Right atrium auricular region (tissue), 2 donors: ENCODE data around the gene PAX3. TPM values are rescaled to one million over a fixed set of nuclear protein-coding genes. Genes with fewer than 3 reads are reported as not detected.

Experiments
- DNase-seq: peaks from one replicate; pipeline ENCODE4 v3.0.0-alpha.2; 2019; ENCODE audit warnings: low spot score
- H3K27ac ChIP-seq, 2 donors: fragments of 200-600 bp; sonication (generic); 1 replicate in 1 of 2; 2 replicates in 1 of 2; pipeline ENCODE4 v1.5.1; 2016 to 2019
- H3K27me3 ChIP-seq, 2 donors: fragments of 200-600 bp; sonication (generic); one replicate each; pipeline versions ENCODE4 v1.5.1 to v1.6.0; 2017 to 2019
- H3K36me3 ChIP-seq: fragments of 200-600 bp; sonication (generic); one replicate; pipeline ENCODE4 v1.5.1; 2016
- H3K4me1 ChIP-seq, 2 donors: fragments of 200-600 bp; sonication (generic); one replicate each; pipeline versions ENCODE4 v1.5.1 to v1.6.0; 2017 to 2019
- H3K4me3 ChIP-seq, 2 donors: fragments of 200-600 bp; sonication (generic); 1 replicate in 1 of 2; 2 replicates in 1 of 2; pipeline ENCODE4 v1.5.1; 2017 to 2019; ENCODE audit warnings: mild to moderate bottlenecking in 1 of 2, moderate library complexity in 1 of 2
- H3K9me3 ChIP-seq, 2 donors: fragments of 200-600 bp; sonication (generic); one replicate each; pipeline ENCODE4 v1.5.1; 2019
- total RNA-seq, 2 donors: library from RNA; depleted of rRNA; stranded (reverse); fragments of >200 nt; gene quantifications; one replicate each; pipeline ENCODE4 v1.1.0, GENCODE V29; 2016
- TF ChIP-seq, protein P1 (sequence below), 2 donors: fragments of 200-600 bp; sonication (generic); IDR thresholded peaks; one replicate each; pipeline ENCODE4 v1.5.1; 2019; ENCODE audit warnings: antibody characterized with exemption in 2 of 2

Gene PAX3
- total RNA-seq, 2 donors from 2014 or later: 0.24 to 1.7 TPM

DNA sequence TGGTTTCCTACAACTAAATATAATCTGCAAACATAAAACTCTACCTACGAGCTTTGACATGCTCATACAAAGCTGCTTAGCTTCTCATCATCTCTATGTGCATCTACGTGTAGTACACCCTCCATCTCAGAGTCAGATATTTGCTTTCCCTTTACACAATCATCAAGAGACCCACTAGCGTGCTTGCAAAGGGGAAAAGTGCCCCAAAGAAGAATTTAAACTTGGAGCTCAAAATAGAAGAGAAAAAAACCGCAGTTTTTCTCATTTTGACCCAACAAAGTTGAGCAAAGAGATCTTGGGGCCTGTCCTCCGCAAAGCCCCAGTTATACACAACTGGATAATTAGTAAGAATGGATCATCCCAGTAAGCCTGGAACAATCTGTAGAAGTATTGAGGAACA is 104.1 kb downstream of the PAX3 start:
- TF ChIP-seq, protein P1, sequence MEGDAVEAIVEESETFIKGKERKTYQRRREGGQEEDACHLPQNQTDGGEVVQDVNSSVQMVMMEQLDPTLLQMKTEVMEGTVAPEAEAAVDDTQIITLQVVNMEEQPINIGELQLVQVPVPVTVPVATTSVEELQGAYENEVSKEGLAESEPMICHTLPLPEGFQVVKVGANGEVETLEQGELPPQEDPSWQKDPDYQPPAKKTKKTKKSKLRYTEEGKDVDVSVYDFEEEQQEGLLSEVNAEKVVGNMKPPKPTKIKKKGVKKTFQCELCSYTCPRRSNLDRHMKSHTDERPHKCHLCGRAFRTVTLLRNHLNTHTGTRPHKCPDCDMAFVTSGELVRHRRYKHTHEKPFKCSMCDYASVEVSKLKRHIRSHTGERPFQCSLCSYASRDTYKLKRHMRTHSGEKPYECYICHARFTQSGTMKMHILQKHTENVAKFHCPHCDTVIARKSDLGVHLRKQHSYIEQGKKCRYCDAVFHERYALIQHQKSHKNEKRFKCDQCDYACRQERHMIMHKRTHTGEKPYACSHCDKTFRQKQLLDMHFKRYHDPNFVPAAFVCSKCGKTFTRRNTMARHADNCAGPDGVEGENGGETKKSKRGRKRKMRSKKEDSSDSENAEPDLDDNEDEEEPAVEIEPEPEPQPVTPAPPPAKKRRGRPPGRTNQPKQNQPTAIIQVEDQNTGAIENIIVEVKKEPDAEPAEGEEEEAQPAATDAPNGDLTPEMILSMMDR (IDR thresholded peaks at IDR 0.05): no peak
- H3K4me1 ChIP-seq: no peaks in the 10 kb centered on the region
- no peak overlapping the region for H3K4me3 ChIP-seq
- H3K9me3 ChIP-seq: no peaks in the 10 kb centered on the region
- peaks cover 0 to 4% of the 10 kb centered on the region in 2 donors for H3K27me3 ChIP-seq
- DNase-seq: no peak
- no peaks in the 10 kb centered on the region for H3K36me3 ChIP-seq
- H3K27ac ChIP-seq: no peak overlapping the region

DNA sequence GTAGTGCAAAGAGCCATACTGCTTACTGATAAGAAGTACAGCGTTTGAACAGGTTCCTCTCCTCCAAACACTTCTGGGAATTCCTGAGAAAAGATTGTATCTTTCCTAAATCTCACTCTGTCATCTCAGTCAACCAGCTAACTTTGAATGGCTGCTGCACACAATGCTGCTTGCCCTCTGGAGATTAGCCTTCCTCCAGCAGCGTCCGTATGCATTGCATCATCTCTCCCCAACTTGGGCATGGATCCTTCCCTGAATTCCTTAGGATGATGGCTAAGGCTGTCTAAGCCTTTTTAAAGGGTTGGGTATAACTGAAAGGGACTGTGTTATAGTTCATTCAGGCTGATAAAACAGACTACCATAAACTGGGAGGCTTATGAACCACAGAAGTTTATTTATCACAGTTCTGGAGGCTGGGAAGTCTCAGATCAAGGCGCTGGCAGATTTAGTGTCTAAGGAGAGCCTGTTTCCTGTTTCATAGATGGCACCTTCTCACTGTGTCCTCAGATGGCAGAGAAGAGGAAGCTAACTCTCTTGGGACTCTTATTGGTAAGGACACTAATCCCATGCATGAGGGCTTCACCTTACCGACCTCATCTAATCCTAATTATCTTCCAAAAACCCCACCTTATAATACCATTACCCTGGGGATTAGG is 105.3 kb downstream of the PAX3 start:
- Histone ChIP-seq H3K27ac (no peak overlapping the region), H3K27me3 (peaks cover 0 to 4% of the 10 kb centered on the region in 2 donors), H3K4me1 (no peaks in the 10 kb centered on the region), H3K4me3 (no peak overlapping the region), H3K9me3 (no peaks in the 10 kb centered on the region), H3K36me3 (no peaks in the 10 kb centered on the region)
- TF ChIP-seq, protein P1 (IDR thresholded peaks at IDR 0.05): no peak
- no peak for DNase-seq

DNA sequence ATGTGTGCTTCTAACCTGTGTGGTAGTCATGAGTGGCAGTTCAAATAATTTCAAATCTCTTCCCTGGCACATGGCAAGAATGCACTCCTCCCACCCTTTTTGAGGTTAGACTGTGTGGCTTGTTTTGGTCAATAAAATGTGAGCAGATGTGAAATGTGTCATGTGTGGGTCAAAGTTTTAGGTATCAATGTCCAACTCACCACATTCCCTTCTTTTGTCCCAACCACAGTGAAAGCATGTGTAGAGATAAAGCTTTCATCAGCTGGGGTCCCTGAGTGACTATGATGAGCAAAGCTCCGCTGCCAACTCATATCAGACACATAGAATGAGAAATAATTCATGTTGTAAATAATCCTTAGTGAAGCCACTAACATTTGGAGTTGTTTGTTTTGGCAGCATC is 118.2 kb downstream of the PAX3 start:
- Histone ChIP-seq H3K27me3 (no peaks in the 10 kb centered on the region), H3K9me3 (no peaks in the 10 kb centered on the region), H3K4me1 (no peaks in the 10 kb centered on the region), H3K27ac (no peak overlapping the region), H3K36me3 (no peaks in the 10 kb centered on the region), H3K4me3 (no peak overlapping the region)
- TF ChIP-seq, protein P1 (IDR thresholded peaks at IDR 0.05): no peak
- no peak for DNase-seq

DNA sequence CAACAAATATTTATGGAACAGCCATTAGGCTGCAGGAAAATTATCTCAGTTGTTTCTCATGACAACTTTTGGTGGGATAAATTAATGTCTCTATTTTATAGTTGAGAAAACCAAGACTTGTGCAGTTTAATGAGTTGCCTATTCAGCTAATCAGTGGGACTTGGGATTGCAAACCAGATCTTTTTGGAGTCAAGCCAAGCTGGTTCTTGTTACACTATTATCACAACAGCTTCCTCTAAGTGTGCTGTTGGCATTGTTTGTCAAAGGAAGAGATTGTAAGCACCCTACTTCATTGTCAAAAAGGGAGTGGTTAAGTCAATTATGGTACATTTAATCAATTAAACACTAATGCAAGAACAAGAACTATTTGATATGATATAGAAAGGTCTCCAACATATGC is 119.2 kb downstream of the PAX3 start:
- no peaks in the 10 kb centered on the region for H3K36me3 ChIP-seq
- no peak overlapping the region for H3K27ac ChIP-seq
- H3K9me3 ChIP-seq: no peaks in the 10 kb centered on the region
- H3K4me1 ChIP-seq: no peaks in the 10 kb centered on the region
- TF ChIP-seq, protein P1 (IDR thresholded peaks at IDR 0.05): no peak
- no peaks in the 10 kb centered on the region for H3K27me3 ChIP-seq
- no peak for DNase-seq
- no peak overlapping the region for H3K4me3 ChIP-seq

DNA sequence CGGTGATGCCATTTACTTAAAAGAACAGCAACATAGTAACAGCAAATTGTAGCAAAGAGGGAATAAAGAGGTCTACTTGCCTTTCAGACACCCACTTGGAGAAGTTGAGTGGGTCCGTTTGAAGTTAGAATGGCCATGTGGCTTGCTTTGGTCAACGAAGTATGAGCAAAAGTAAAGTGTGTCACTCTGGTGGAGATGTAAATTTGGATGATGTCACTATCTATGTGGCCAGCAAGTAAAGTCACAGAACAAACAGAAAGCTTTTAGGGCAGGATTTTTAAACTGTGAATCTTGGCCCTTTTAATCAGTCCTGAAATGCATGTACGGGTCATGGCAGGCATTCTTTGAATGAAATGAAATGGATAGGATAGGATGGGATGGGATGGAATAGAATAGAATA is 120.3 kb downstream of the PAX3 start:
- no peak overlapping the region for H3K4me3 ChIP-seq
- no peak overlapping the region for H3K27ac ChIP-seq
- no peaks in the 10 kb centered on the region for H3K27me3 ChIP-seq
- DNase-seq: no peak
- TF ChIP-seq, protein P1 (IDR thresholded peaks at IDR 0.05): no peak
- H3K36me3 ChIP-seq: no peaks in the 10 kb centered on the region
- no peaks in the 10 kb centered on the region for H3K9me3 ChIP-seq
- no peaks in the 10 kb centered on the region for H3K4me1 ChIP-seq

DNA sequence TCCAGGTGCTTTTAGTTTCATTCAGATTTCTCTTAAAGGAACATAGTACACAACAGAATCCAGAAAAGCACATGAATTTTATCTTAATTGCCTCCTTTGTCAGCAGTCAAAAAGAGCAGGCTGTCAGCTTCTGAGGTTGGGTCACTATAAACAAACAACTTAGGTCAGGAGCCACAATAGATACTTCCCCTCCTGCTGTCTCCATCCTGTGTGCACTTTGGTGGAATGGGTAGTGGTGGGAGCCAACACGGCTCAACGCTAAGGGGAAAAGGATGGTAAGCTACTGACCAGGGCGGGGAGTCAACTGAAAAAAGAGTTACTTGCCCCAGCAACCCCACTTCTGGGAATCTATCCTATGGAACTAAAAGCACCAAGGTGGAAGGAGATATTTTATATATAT is 121.9 kb downstream of the PAX3 start:
- H3K9me3 ChIP-seq: no peaks in the 10 kb centered on the region
- DNase-seq: no peak
- TF ChIP-seq, protein P1 (IDR thresholded peaks at IDR 0.05): no peak
- H3K4me3 ChIP-seq: no peak overlapping the region
- H3K4me1 ChIP-seq: no peaks in the 10 kb centered on the region
- H3K27ac ChIP-seq: no peak overlapping the region
- H3K27me3 ChIP-seq: no peaks in the 10 kb centered on the region
- H3K36me3 ChIP-seq: no peaks in the 10 kb centered on the region
